Fibroblast of lung (primary cell): ENCODE results near the gene DEPDC5. TPM values are rescaled to one million over a fixed set of nuclear protein-coding genes. Genes with fewer than 3 reads are reported as not detected.

ENCODE experiments used
- DNase-seq, 2 donors: peaks; one replicate each; pipeline versions ENCODE4 v3.0.0 to v3.0.0-alpha.2; 2010; ENCODE audit warnings: low read depth in 2 of 2
- H2AFZ ChIP-seq: 2 replicates; pipeline ENCODE4 v1.5.1; 2012; ENCODE audit warnings: low read length, control low read depth, inconsistent platforms
- H3K27ac ChIP-seq: 2 replicates; pipeline ENCODE4 v1.5.1; 2011; ENCODE audit warnings: low read length, control low read depth; ENCODE audit not compliant: insufficient read depth
- H3K27me3 ChIP-seq: 2 replicates; pipeline ENCODE4 v1.5.1; 2011; ENCODE audit warnings: mild to moderate bottlenecking, low read length; ENCODE audit not compliant: control insufficient read depth, insufficient read depth
- H3K36me3 ChIP-seq: 2 replicates; pipeline ENCODE4 v1.5.1; 2011; ENCODE audit warnings: low read length; ENCODE audit not compliant: control insufficient read depth, insufficient read depth
- H3K4me1 ChIP-seq: 2 replicates; pipeline ENCODE4 v1.5.1; 2011; ENCODE audit warnings: low read length; ENCODE audit not compliant: control insufficient read depth, insufficient read depth; ENCODE audit errors: extremely low read depth
- H3K4me2 ChIP-seq: 2 replicates; pipeline ENCODE4 v1.5.1; 2011; ENCODE audit warnings: low read length, control low read depth; ENCODE audit not compliant: insufficient read depth; ENCODE audit errors: extremely low read depth
- H3K4me3 ChIP-seq, 4 experiments: fragments of 200-600 bp in 1 of 4; sonication (generic) in 1 of 4; replicated peaks in 1 of 4; 2 replicates each; pipeline ENCODE4 v1.5.1; 2011 to 2016; ENCODE audit warnings: low read length in 4 of 4, low read depth in 3 of 4, mild to moderate bottlenecking in 3 of 4, control low read depth in 2 of 4, inconsistent platforms in 1 of 4, mixed read lengths in 1 of 4; ENCODE audit not compliant: insufficient read depth in 1 of 4; ENCODE audit errors: control extremely low read depth in 1 of 4
- H3K79me2 ChIP-seq: 2 replicates; pipeline ENCODE4 v1.5.1; 2012; ENCODE audit warnings: mild to moderate bottlenecking, low read length, inconsistent platforms; ENCODE audit not compliant: control insufficient read depth, insufficient read depth
- H3K9ac ChIP-seq: 2 replicates; pipeline ENCODE4 v1.5.1; 2011; ENCODE audit warnings: mild to moderate bottlenecking, low read length, control low read depth; ENCODE audit not compliant: insufficient read depth
- H3K9me3 ChIP-seq: 2 replicates; pipeline ENCODE4 v1.5.1; 2012; ENCODE audit warnings: low read depth, low read length; ENCODE audit not compliant: control insufficient read depth, insufficient read depth
- H4K20me1 ChIP-seq: 2 replicates; pipeline ENCODE4 v1.5.1; 2011; ENCODE audit warnings: low read length; ENCODE audit not compliant: control insufficient read depth, insufficient read depth; ENCODE audit errors: extremely low read depth
- CTCF ChIP-seq, 2 donors: IDR thresholded peaks in 1 of 2; conservative IDR thresholded peaks in 1 of 2; 1 replicate in 1 of 2; 2 replicates in 1 of 2; pipeline ENCODE4 v1.5.1; 2011 to 2012; ENCODE audit warnings: low read length in 2 of 2, control low read depth in 1 of 2, inconsistent platforms in 1 of 2, low read depth in 1 of 2, mild to moderate bottlenecking in 1 of 2
- EZH2 ChIP-seq: IDR thresholded peaks from 2 replicates; pipeline ENCODE4 v1.5.1; 2012; ENCODE audit warnings: low read length, control low read depth, mild to moderate bottlenecking; ENCODE audit errors: missing control alignments
- polyA plus RNA-seq, 2 donors: library from polyadenylated mRNA; depleted of rRNA in 1 of 2; stranded (reverse) in 1 of 2; unstranded in 1 of 2; fragments of >200 nt; gene quantifications; 2 replicates each; pipeline ENCODE4 v1.2.1, GENCODE V29; 2011 to 2012; ENCODE audit warnings: missing spikeins in 1 of 2
- total RNA-seq: library from RNA; depleted of rRNA; stranded (reverse); fragments of >200 nt; gene quantifications from 2 replicates; pipeline ENCODE4 v1.2.1, GENCODE V29; 2014

The DEPDC5 gene
- total and polyA plus RNA-seq, 2 donors (not counting 1 experiment from before 2014, with no cell fraction given): 10.4 to 10.7 TPM

DNA sequence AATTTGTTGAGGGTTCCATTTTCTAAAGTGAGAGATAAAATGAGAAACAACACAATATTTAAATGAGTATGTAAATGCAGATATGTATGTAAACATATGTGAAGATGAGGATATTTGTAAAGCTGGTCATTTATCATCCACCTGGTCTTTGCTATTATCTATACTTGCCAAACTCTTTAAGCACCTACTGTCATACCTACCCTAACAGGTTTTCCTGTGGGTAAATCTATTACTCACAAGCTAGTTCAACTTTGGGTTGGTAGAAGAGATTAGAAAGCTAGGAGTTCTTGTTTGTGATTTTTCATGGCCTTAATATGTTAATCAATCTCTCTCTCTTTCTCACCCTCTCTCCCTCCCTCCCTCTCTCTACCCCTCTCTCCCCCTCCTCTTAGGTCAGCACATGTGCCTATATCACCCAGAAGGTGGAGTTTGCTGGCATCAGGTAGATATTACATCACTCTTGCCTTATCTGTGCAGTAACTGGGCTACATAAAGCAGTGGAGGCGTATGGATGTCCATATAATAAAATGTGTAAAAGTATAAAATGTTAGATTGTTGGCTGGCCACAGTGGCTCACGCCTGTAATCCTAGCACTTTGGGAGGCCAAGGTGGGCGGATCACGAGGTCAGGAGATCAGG, 14.7 kb downstream of the DEPDC5 start:
- Histone ChIP-seq H3K4me1 (no peaks in the 10 kb centered on the region), H3K9me3 (no peaks in the 10 kb centered on the region), H3K4me3 (no peak overlapping the region), H3K4me2 (no peak overlapping the region), H3K27me3 (no peaks in the 10 kb centered on the region), H3K27ac (no peak overlapping the region), H3K79me2 (no peaks in the 10 kb centered on the region), H2AFZ (no peak overlapping the region), H3K36me3 (no peaks in the 10 kb centered on the region), H3K9ac (no peak overlapping the region), H4K20me1 (no peaks in the 10 kb centered on the region)
- no peak for DNase-seq
- TF ChIP-seq CTCF (conservative IDR thresholded peaks at IDR 0.05 in 1 of 2, IDR thresholded peaks at IDR 0.05 in 1 of 2; ENCODE audit: low read depth in 1 of 2, low read length in 2 of 2): no peak
- no peak for TF ChIP-seq EZH2

GRCh38 chr22:31773416-31773815, 19.6 kb downstream of the DEPDC5 start:
- no peak overlapping the region for H2AFZ ChIP-seq
- H3K36me3 ChIP-seq: peaks cover 1% of the 10 kb centered on the region
- no peak for DNase-seq
- no peaks in the 10 kb centered on the region for H3K9me3 ChIP-seq
- no peak overlapping the region for H3K9ac ChIP-seq
- H3K27me3 ChIP-seq: no peaks in the 10 kb centered on the region
- H3K4me3 ChIP-seq: no peak overlapping the region
- no peak overlapping the region for H3K27ac ChIP-seq
- H4K20me1 ChIP-seq: no peaks in the 10 kb centered on the region
- H3K79me2 ChIP-seq: no peaks in the 10 kb centered on the region
- TF ChIP-seq CTCF (conservative IDR thresholded peaks at IDR 0.05 in 1 of 2, IDR thresholded peaks at IDR 0.05 in 1 of 2; ENCODE audit: low read depth in 1 of 2, low read length in 2 of 2) (no peak), EZH2 (no peak)
- H3K4me2 ChIP-seq: no peak overlapping the region
- no peaks in the 10 kb centered on the region for H3K4me1 ChIP-seq

- Histone ChIP-seq H3K4me1 (no peaks in the 10 kb centered on the region), H3K79me2 (no peaks in the 10 kb centered on the region), H3K9me3 (no peaks in the 10 kb centered on the region), H3K4me3 (no peak overlapping the region), H3K4me2 (no peak overlapping the region), H4K20me1 (no peaks in the 10 kb centered on the region), H3K9ac (no peak overlapping the region), H3K27ac (no peak overlapping the region), H3K36me3 (peaks cover 1% of the 10 kb centered on the region), H3K27me3 (no peaks in the 10 kb centered on the region), H2AFZ (no peak overlapping the region)
- TF ChIP-seq EZH2: no peak
- no peak for TF ChIP-seq CTCF (conservative IDR thresholded peaks at IDR 0.05 in 1 of 2, IDR thresholded peaks at IDR 0.05 in 1 of 2; ENCODE audit: low read depth in 1 of 2, low read length in 2 of 2)
- DNase-seq: no peak
These were observed 22.4 kb downstream of the DEPDC5 start for GRCh38 chr22:31776231-31776630.
